Ishikawa (cell line): ENCODE results near the gene GAREM1.

ENCODE experiments used
- CEBPB ChIP-seq: IDR thresholded peaks from 2 replicates; pipeline ENCODE4 v1.6.1; 2012
- CREB1 ChIP-seq: IDR thresholded peaks from 2 replicates; pipeline ENCODE4 v1.6.1; 2012; ENCODE audit warnings: low read depth
- EGR1 ChIP-seq: IDR thresholded peaks from 2 replicates; pipeline ENCODE4 v1.6.1; 2012
- EP300 ChIP-seq: IDR thresholded peaks from 2 replicates; pipeline ENCODE4 v1.6.1; 2012; ENCODE audit warnings: borderline replicate concordance
- FOXM1 ChIP-seq: IDR thresholded peaks from 2 replicates; pipeline ENCODE4 v1.6.1; 2012; ENCODE audit warnings: low read depth, borderline replicate concordance
- NFIC ChIP-seq: IDR thresholded peaks from 2 replicates; pipeline ENCODE4 v1.6.1; 2012
- RAD21 ChIP-seq: IDR thresholded peaks from 2 replicates; pipeline ENCODE4 v1.6.1; 2012; ENCODE audit warnings: low read depth
- TAF1 ChIP-seq: IDR thresholded peaks from 2 replicates; pipeline ENCODE4 v1.6.1; 2012; ENCODE audit warnings: low read depth, mild to moderate bottlenecking
- TCF12 ChIP-seq: IDR thresholded peaks from 2 replicates; pipeline ENCODE4 v1.6.1; 2012; ENCODE audit warnings: low read depth
- TEAD4 ChIP-seq: IDR thresholded peaks from 2 replicates; pipeline ENCODE4 v1.6.1; 2012
- YY1 ChIP-seq: IDR thresholded peaks from 2 replicates; pipeline ENCODE4 v1.6.1; 2012; ENCODE audit warnings: low read depth
- ZBTB7A ChIP-seq: IDR thresholded peaks from 2 replicates; pipeline ENCODE4 v1.6.1; 2012; ENCODE audit warnings: low read depth
- TF ChIP-seq, protein P1 (sequence below): IDR thresholded peaks from 2 replicates; pipeline ENCODE4 v1.6.1; 2012; ENCODE audit warnings: low read depth, mild to moderate bottlenecking
- TF ChIP-seq, protein P2 (sequence below): IDR thresholded peaks from 2 replicates; pipeline ENCODE4 v1.6.1; 2012
- TF ChIP-seq, protein P3 (sequence below): IDR thresholded peaks from 2 replicates; pipeline ENCODE4 v1.6.1; 2012

The GAREM1 gene

GRCh38 chr18:32351032-32351431 is 119.7 kb downstream of the GAREM1 start:
- TF ChIP-seq, protein P1, sequence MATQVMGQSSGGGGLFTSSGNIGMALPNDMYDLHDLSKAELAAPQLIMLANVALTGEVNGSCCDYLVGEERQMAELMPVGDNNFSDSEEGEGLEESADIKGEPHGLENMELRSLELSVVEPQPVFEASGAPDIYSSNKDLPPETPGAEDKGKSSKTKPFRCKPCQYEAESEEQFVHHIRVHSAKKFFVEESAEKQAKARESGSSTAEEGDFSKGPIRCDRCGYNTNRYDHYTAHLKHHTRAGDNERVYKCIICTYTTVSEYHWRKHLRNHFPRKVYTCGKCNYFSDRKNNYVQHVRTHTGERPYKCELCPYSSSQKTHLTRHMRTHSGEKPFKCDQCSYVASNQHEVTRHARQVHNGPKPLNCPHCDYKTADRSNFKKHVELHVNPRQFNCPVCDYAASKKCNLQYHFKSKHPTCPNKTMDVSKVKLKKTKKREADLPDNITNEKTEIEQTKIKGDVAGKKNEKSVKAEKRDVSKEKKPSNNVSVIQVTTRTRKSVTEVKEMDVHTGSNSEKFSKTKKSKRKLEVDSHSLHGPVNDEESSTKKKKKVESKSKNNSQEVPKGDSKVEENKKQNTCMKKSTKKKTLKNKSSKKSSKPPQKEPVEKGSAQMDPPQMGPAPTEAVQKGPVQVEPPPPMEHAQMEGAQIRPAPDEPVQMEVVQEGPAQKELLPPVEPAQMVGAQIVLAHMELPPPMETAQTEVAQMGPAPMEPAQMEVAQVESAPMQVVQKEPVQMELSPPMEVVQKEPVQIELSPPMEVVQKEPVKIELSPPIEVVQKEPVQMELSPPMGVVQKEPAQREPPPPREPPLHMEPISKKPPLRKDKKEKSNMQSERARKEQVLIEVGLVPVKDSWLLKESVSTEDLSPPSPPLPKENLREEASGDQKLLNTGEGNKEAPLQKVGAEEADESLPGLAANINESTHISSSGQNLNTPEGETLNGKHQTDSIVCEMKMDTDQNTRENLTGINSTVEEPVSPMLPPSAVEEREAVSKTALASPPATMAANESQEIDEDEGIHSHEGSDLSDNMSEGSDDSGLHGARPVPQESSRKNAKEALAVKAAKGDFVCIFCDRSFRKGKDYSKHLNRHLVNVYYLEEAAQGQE: no peak
- no peak for TF ChIP-seq RAD21
- TF ChIP-seq TAF1: no peak
- no peak for TF ChIP-seq EP300

GRCh38 chr18:32349728-32350395 is 120.8 kb downstream of the GAREM1 start:
- TF ChIP-seq, protein P2, sequence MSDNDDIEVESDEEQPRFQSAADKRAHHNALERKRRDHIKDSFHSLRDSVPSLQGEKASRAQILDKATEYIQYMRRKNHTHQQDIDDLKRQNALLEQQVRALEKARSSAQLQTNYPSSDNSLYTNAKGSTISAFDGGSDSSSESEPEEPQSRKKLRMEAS: peak; percentile 80
- TF ChIP-seq EGR1 (no peak), TEAD4 (peak; percentile 99), CEBPB (peak; percentile 30; the same call in 1 of the 2 replicates), TAF1 (no peak), FOXM1 (peak; percentile 67; the same call in 1 of the 2 replicates), EP300 (peak; percentile 82), TCF12 (peak; percentile 82), NFIC (peak; percentile 97), ZBTB7A (no peak), YY1 (0 out of 2 replicates have a peak, but pooled peaks have one; percentile 10), CREB1 (no peak), RAD21 (peak; percentile 31; the same call in 1 of the 2 replicates)
- TF ChIP-seq, protein P3, sequence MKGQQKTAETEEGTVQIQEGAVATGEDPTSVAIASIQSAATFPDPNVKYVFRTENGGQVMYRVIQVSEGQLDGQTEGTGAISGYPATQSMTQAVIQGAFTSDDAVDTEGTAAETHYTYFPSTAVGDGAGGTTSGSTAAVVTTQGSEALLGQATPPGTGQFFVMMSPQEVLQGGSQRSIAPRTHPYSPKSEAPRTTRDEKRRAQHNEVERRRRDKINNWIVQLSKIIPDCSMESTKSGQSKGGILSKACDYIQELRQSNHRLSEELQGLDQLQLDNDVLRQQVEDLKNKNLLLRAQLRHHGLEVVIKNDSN: no peak
- TF ChIP-seq, protein P1: no peak

DNA sequence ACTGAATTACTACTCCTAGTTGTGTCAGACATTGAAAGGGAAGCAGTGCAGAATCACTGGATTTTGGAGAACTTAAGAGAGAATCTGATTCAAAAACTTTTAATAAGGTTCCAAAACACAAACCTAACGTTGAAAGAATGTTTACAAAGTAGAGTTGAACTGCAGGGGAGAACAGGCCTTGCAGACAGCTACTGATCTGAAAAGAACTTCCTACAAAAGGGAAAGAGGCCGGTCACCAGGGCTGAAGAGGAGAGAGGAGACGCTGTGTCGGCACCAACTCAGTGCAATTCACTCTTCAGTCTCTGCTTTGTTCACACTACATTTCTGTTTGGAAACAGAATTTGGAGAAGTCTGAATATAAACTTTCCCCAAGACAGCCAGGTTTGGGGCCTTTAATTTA is 124.0 kb downstream of the GAREM1 start:
- TF ChIP-seq TCF12 (no peak), YY1 (no peak), RAD21 (no peak), ZBTB7A (no peak), CREB1 (no peak)
- TF ChIP-seq, protein P2: no peak

DNA sequence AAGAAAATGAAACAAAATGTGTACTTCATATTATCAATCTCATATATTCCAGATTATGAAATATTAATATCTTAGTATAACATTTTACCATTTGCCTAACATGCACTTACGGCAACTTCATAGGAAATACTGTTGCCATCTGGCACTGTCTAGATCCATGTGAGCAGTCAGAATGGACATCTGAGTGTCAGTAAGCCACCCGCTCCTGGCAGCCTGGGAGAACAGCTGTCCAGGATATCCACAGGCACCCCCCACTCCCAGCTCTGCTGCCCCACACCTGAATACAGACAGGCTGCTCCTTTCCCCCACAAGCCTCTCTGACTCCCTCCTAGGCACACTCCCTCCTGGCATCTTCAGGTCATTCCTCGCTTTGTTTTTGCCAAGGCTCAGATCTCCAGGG is 127.0 kb downstream of the GAREM1 start:
- TF ChIP-seq TAF1 (no peak), CEBPB (no peak), TCF12 (no peak), CREB1 (no peak), YY1 (no peak), EP300 (no peak), TEAD4 (no peak), FOXM1 (no peak), EGR1 (no peak), RAD21 (no peak), NFIC (no peak), ZBTB7A (no peak)
- TF ChIP-seq, protein P3: no peak
- TF ChIP-seq, protein P2: no peak
- TF ChIP-seq, protein P1: no peak
